ENCODE data around the gene OR6C2. TPM values are rescaled to one million over a fixed set of nuclear protein-coding genes. Genes with fewer than 3 reads are reported as not detected.

The OR6C2 gene
- total and polyA plus RNA-seq, 2 of the 8 experiments (the other 6 are each of a cell fraction or from before 2014, with no cell fraction given): not detected

- Histone ChIP-seq H4K5ac (ENCODE audit: insufficient read length, low read depth, low read length) (no peak within 1 kb of the TSS), H3K4me3 (ENCODE audit: extremely low read depth in 1 of 4, insufficient read depth in 2 of 4, low read depth in 3 of 4, low read length in 4 of 4) (no peak within 1 kb of the TSS), H2BK20ac (ENCODE audit: low read length) (no peak within 1 kb of the TSS), H2AFZ (ENCODE audit: low read length) (peak within 1 kb of the TSS; percentile 6; the same call in 1 of the 2 replicates), H3K14ac (ENCODE audit: insufficient read length) (no peak within 1 kb of the TSS), H3K9ac (replicated peaks in 1 of 4; ENCODE audit: extremely low read depth in 1 of 4, low read depth in 3 of 4, low read length in 3 of 4) (no peak within 1 kb of the TSS), H3K23ac (ENCODE audit: insufficient read length) (no peak within 1 kb of the TSS), H2BK15ac (ENCODE audit: low read length) (no peak within 1 kb of the TSS), H4K91ac (replicated peaks; ENCODE audit: insufficient read length, low read length) (no peak within 1 kb of the TSS), H4K8ac (ENCODE audit: extremely low read depth, insufficient read depth, low read length) (no peak within 1 kb of the TSS), H3K27me3 (replicated peaks in 1 of 4; ENCODE audit: control insufficient read depth in 3 of 4, extremely low read depth in 1 of 4, insufficient read depth in 3 of 4, low read length in 3 of 4) (no peaks in the 10 kb centered on the region), H3K56ac (replicated peaks; ENCODE audit: insufficient read length, low read depth, low read length) (no peak within 1 kb of the TSS), H3K79me2 (ENCODE audit: control insufficient read depth in 1 of 2, insufficient read depth in 2 of 2, low read length in 2 of 2) (no peaks in the 10 kb centered on the region), H2BK12ac (ENCODE audit: low read depth, low read length) (no peak within 1 kb of the TSS), H3K4me1 (replicated peaks in 1 of 4; ENCODE audit: control insufficient read depth in 3 of 4, insufficient read depth in 4 of 4, low read length in 3 of 4) (no peaks in the 10 kb centered on the region), H3K36me3 (ENCODE audit: control insufficient read depth in 2 of 4, insufficient read depth in 4 of 4, low read length in 3 of 4) (no peaks in the 10 kb centered on the region), H3K23me2 (ENCODE audit: low read depth, low read length) (no peaks in the 10 kb centered on the region), H3K4ac (replicated peaks; ENCODE audit: insufficient read length, low read depth, low read length) (no peak within 1 kb of the TSS), H3K9me3 (ENCODE audit: insufficient read depth in 2 of 2, low read depth in 1 of 2, low read length in 1 of 2) (no peaks in the 10 kb centered on the region), H3K18ac (ENCODE audit: extremely low read depth, low read length) (no peak within 1 kb of the TSS), H2BK5ac (ENCODE audit: low read depth, low read length) (no peak within 1 kb of the TSS), H2AK5ac (ENCODE audit: low read depth, low read length) (no peak within 1 kb of the TSS), H3K79me1 (ENCODE audit: low read depth, low read length) (no peaks in the 10 kb centered on the region), H2BK120ac (replicated peaks; ENCODE audit: low read depth, low read length) (no peak within 1 kb of the TSS), H3K27ac (ENCODE audit: low read depth, low read length) (no peak within 1 kb of the TSS), H4K20me1 (replicated peaks in 1 of 2; ENCODE audit: control insufficient read depth in 1 of 2, insufficient read depth in 2 of 2, low read length in 2 of 2) (no peaks in the 10 kb centered on the region), H3K4me2 (ENCODE audit: insufficient read depth in 1 of 2, low read depth in 2 of 2, low read length in 2 of 2) (no peak within 1 kb of the TSS)
- DNase-seq (ENCODE audit: low read depth in 1 of 2, low spot score in 2 of 2) (peak in 1 of 2 experiments; percentile 2), FAIRE-seq (no peak)
- ChIA-PET POLR2A (ENCODE audit: partially characterized antibody) (no interaction called here), CTCF (ENCODE audit: partially characterized antibody) (interaction anchor here (0.6 to 0.7 kb wide), 2 partner anchors 25 to 42 kb away, joined by 3 read pairs; no protein-coding TSS in a partner anchor)
- 86% methylated on average over 3 of the region's 3 CpGs; no CpG with 5 or more reads in 1 of the 2 experiments for WGBS, 2 experiments (ENCODE audit: extremely low coverage in 1 of 2, insufficient coverage in 1 of 2, insufficient read length in 1 of 2, insufficient replicate concordance in 2 of 2, low coverage in 1 of 2, low lambda C conversion rate in 2 of 2, missing lambda C conversion rate in 1 of 2)
Observed at GRCh38 chr12:55470088-55470829, 26.4 kb downstream of the OR6C2 start, which contains the start of gene OR6C70. TSS of gene OR6C70 (minus strand) at chr12:55470138. CDS start at chr12:55470138, 0 bp downstream.
